OCI-LY7 (cell line): ENCODE measurements around the gene MARCHF9. TPM values are rescaled to one million over a fixed set of nuclear protein-coding genes. Genes with fewer than 3 reads are reported as not detected.

Experiments used
- BruUV-seq: library from RNA; stranded (reverse); fragments of 400-500 nt; replicated peaks from 2 replicates; lab custom pipeline; 2021; lab: Mats Ljungman, UMichigan
- CTCF ChIA-PET: fragments of 300-600 bp; sonication (Branson Sonifier 250); formaldehyde crosslinking; loops from one replicate; lab custom pipeline; 2022; ENCODE audit warnings: antibody characterized with exemption; ENCODE audit not compliant: unreplicated experiment; lab: Charles Lee
- POLR2A ChIA-PET: fragments of 300-600 bp; sonication (Branson Sonifier 250); formaldehyde crosslinking; loops from one replicate; lab custom pipeline; 2022; ENCODE audit warnings: antibody characterized with exemption; lab: Charles Lee
- DNase-seq: peaks from one replicate; pipeline ENCODE4 v3.0.0-alpha.2; 2015; ENCODE audit warnings: low spot score
- H2AFZ ChIP-seq: fragments of 200-600 bp; sonication (generic), shearing (Covaris generic); 2 replicates; pipeline ENCODE4 v1.6.1; 2014; ENCODE audit warnings: mild to moderate bottlenecking, antibody characterized with exemption, low read length, moderate library complexity
- H3K27ac ChIP-seq: fragments of 200-600 bp; sonication (generic); 2 replicates; pipeline ENCODE4 v1.5.1; 2014; ENCODE audit warnings: mixed run types, low read depth, mild to moderate bottlenecking, moderate library complexity, low read length, inconsistent platforms; ENCODE audit not compliant: poor library complexity, severe bottlenecking
- H3K36me3 ChIP-seq: fragments of 200-600 bp; sonication (generic); 2 replicates; pipeline ENCODE4 v1.6.1; 2014; ENCODE audit warnings: mild to moderate bottlenecking, antibody characterized with exemption, low read length, moderate library complexity, mixed read lengths; ENCODE audit not compliant: insufficient read depth
- H3K4me1 ChIP-seq: fragments of 200-600 bp; sonication (generic); 2 replicates; pipeline ENCODE4 v1.5.1; 2014; ENCODE audit warnings: mild to moderate bottlenecking, low read length; ENCODE audit not compliant: insufficient read depth, poor library complexity, severe bottlenecking
- H3K4me2 ChIP-seq: fragments of 200-600 bp; sonication (generic); 2 replicates; pipeline ENCODE4 v1.6.1; 2014; ENCODE audit warnings: mild to moderate bottlenecking, low read length
- H3K4me3 ChIP-seq: fragments of 200-600 bp; sonication (generic); 2 replicates; pipeline ENCODE4 v1.5.1; 2014; ENCODE audit warnings: mild to moderate bottlenecking, low read depth, low read length; ENCODE audit not compliant: poor library complexity, severe bottlenecking
- H3K79me2 ChIP-seq: fragments of 200-600 bp; sonication (generic); 2 replicates; pipeline ENCODE4 v1.6.1; 2016; ENCODE audit warnings: low read depth, mild to moderate bottlenecking, low read length, moderate library complexity, mixed read lengths; ENCODE audit not compliant: insufficient read depth
- H3K9me2 ChIP-seq: fragments of 200-600 bp; sonication (generic); 2 replicates; pipeline ENCODE4 v1.6.1; 2016; ENCODE audit warnings: mild to moderate bottlenecking, low read length, mixed read lengths; ENCODE audit not compliant: insufficient read depth
- H3K9me3 ChIP-seq: fragments of 200-600 bp; sonication (generic); 2 replicates; pipeline ENCODE4 v1.6.1; 2014; ENCODE audit warnings: mild to moderate bottlenecking, mixed run types, low read length, mixed read lengths
- H4K20me1 ChIP-seq: fragments of 200-600 bp; sonication (generic); 2 replicates; pipeline ENCODE4 v1.6.1; 2014; ENCODE audit warnings: mild to moderate bottlenecking, antibody characterized with exemption, low read length, moderate library complexity, mixed read lengths; ENCODE audit not compliant: insufficient read depth
- CTCF ChIP-seq: fragments of 200-600 bp; sonication (generic); conservative IDR thresholded peaks from 2 replicates; pipeline ENCODE4 v1.5.1; 2014; ENCODE audit warnings: mild to moderate bottlenecking, antibody characterized with exemption, low read length, moderate library complexity, mixed read lengths
- EZH2phosphoT487 ChIP-seq: fragments of 200-600 bp; sonication (generic); IDR thresholded peaks from 2 replicates; pipeline ENCODE4 v1.6.1; 2018; ENCODE audit warnings: low read depth, borderline replicate concordance, mild to moderate bottlenecking, mixed run types, antibody characterized with exemption, low read length, moderate library complexity, mixed read lengths
- intact Hi-C: fragments of 100-400 bp; cut with micrococcal nuclease; formaldehyde crosslinking; loops from one replicate; pipeline ENCODE4 v1.10.0; 2022; ENCODE audit not compliant: unreplicated experiment
- total RNA-seq, 2 experiments: library from RNA; depleted of rRNA in 1 of 2; stranded (reverse); fragments of >200 nt in 1 of 2; shearing (Covaris generic) in 1 of 2; gene quantifications; 2 replicates each; pipeline ENCODE4 v1.2.3, GENCODE V29; 2014 to 2022

Gene MARCHF9
- total RNA-seq, 2 experiments from 2014 or later = 29.3 to 46.2 TPM

- CTCF ChIA-PET = no interaction called here
- H4K20me1 ChIP-seq = no peaks in the 10 kb centered on the region
- POLR2A ChIA-PET = interaction anchor here (0.6 kb wide), 1 partner anchor 333 kb away, joined by 3 read pairs; no protein-coding TSS in a partner anchor
Measured at GRCh38 chr12:57733928-57734327, 21.0 kb upstream of the MARCHF9 start.

GRCh38 chr12:57734591-57734990 is 20.3 kb upstream of the MARCHF9 start:
- POLR2A ChIA-PET = no interaction called here
- Histone ChIP-seq H3K79me2 (peaks cover 1% of the 10 kb centered on the region; the same call in 1 of the 2 replicates), H3K4me3 (no peak overlapping the region), H3K36me3 (peaks cover 51% of the 10 kb centered on the region), H3K4me2 (no peak overlapping the region), H3K9me2 (no peaks in the 10 kb centered on the region), H3K27ac (no peak overlapping the region), H3K9me3 (no peaks in the 10 kb centered on the region), H4K20me1 (no peaks in the 10 kb centered on the region), H3K4me1 (peaks cover 4% of the 10 kb centered on the region), H2AFZ (no peak overlapping the region)
- no TSS peak for BruUV-seq
- intact Hi-C loops = no loop called here
- TF ChIP-seq CTCF = no peak
- no peak for TF ChIP-seq EZH2phosphoT487
- no peak for DNase-seq
- CTCF ChIA-PET = no interaction called here

More at GRCh38 chr12:57733928-57734327, 21.0 kb upstream of the MARCHF9 start:
- DNase-seq = no peak
- H3K36me3 ChIP-seq = peaks cover 56% of the 10 kb centered on the region
- no peak overlapping the region for H3K4me3 ChIP-seq
- H3K4me1 ChIP-seq = no peaks in the 10 kb centered on the region
- H3K4me2 ChIP-seq = no peak overlapping the region
- no peak overlapping the region for H3K27ac ChIP-seq
- no peak for TF ChIP-seq CTCF
- TF ChIP-seq EZH2phosphoT487 = no peak
- no peak overlapping the region for H2AFZ ChIP-seq
- intact Hi-C loops = no loop called here
- H3K9me2 ChIP-seq = no peaks in the 10 kb centered on the region
- H3K79me2 ChIP-seq = no peaks in the 10 kb centered on the region
- no peaks in the 10 kb centered on the region for H3K9me3 ChIP-seq
- BruUV-seq = no TSS peak

- Histone ChIP-seq H3K27ac (no peak overlapping the region), H3K36me3 (peaks cover 44% of the 10 kb centered on the region)
- POLR2A ChIA-PET = no interaction called here
Measured at GRCh38 chr12:57735198-57735855, 19.6 kb upstream of the MARCHF9 start.

More at GRCh38 chr12:57735198-57735855, 19.6 kb upstream of the MARCHF9 start:
- CTCF ChIA-PET = no interaction called here
- Histone ChIP-seq H3K9me2 (no peaks in the 10 kb centered on the region), H4K20me1 (no peaks in the 10 kb centered on the region), H3K9me3 (no peaks in the 10 kb centered on the region), H3K79me2 (peaks cover 7% of the 10 kb centered on the region; the same call in 1 of the 2 replicates), H3K4me2 (no peak overlapping the region), H3K4me1 (peaks cover 12% of the 10 kb centered on the region), H3K4me3 (no peak overlapping the region), H2AFZ (no peak overlapping the region)
- intact Hi-C loops = no loop called here
- no peak for DNase-seq
- no TSS peak for BruUV-seq
- TF ChIP-seq EZH2phosphoT487 = no peak
- TF ChIP-seq CTCF = no peak
